Vagina (tissue), 2 donors: ENCODE results near the gene SYNE1. TPM values are rescaled to one million over a fixed set of nuclear protein-coding genes. Genes with fewer than 3 reads are reported as not detected.
"Not testable (repeated sequence)": the region's sequence is repeated elsewhere in the genome, so short reads cannot be mapped to it uniquely, and the experiment has no call there.

Experiments
- DNase-seq, 2 donors: peaks; one replicate each; pipeline ENCODE4 v3.0.0-alpha.2; 2017; ENCODE audit errors: extremely low spot score in 2 of 2
- H3K27ac ChIP-seq: fragments of 200-600 bp; sonication (generic); one replicate; pipeline ENCODE4 v1.5.1; 2019
- H3K27me3 ChIP-seq: fragments of 200-600 bp; sonication (generic); one replicate; pipeline ENCODE4 v1.5.1; 2019
- H3K36me3 ChIP-seq, 2 donors: fragments of 200-600 bp; sonication (generic); one replicate each; pipeline ENCODE4 v1.5.1; 2017 to 2019
- H3K4me1 ChIP-seq: fragments of 200-600 bp; sonication (generic); one replicate; pipeline ENCODE4 v1.5.1; 2019
- H3K4me3 ChIP-seq, 2 donors: fragments of 200-600 bp; sonication (generic); 1 replicate in 1 of 2; 2 replicates in 1 of 2; pipeline ENCODE4 v1.5.1; 2016 to 2019
- H3K9me3 ChIP-seq: fragments of 200-600 bp; sonication (generic); one replicate; pipeline ENCODE4 v1.5.1; 2019
- POLR2A ChIP-seq, 2 donors: fragments of 450-650 bp; IDR thresholded peaks; one replicate each; pipeline ENCODE4 v1.6.1; 2017; ENCODE audit warnings: antibody characterized with exemption in 2 of 2, mild to moderate bottlenecking in 2 of 2, moderate library complexity in 2 of 2
- POLR2AphosphoS5 ChIP-seq, 2 donors: sonication (generic); formaldehyde crosslinking; IDR thresholded peaks; one replicate each; pipeline ENCODE4 v1.9.0; 2017; ENCODE audit warnings: antibody characterized with exemption in 2 of 2, mild to moderate bottlenecking in 2 of 2, low read depth in 1 of 2; ENCODE audit not compliant: insufficient read depth in 1 of 2
- intact Hi-C: fragments of 100-400 bp; cut with DNase I; formaldehyde crosslinking; loops from one replicate; pipeline ENCODE4 v1.15.1; 2023
- total RNA-seq: library from RNA; depleted of rRNA; stranded (reverse); fragments of >200 nt; gene quantifications from one replicate; pipeline ENCODE4 v1.2.3, GENCODE V29; 2016
- TF ChIP-seq, protein P1 (sequence below), 3 experiments: fragments of 450-650 bp in 2 of 3; fragments of 200-600 bp in 1 of 3; sonication (generic) in 1 of 3; IDR thresholded peaks; one replicate each; pipeline ENCODE4 v1.5.1; 2017 to 2019; ENCODE audit warnings: antibody characterized with exemption in 3 of 3, mild to moderate bottlenecking in 2 of 3, moderate library complexity in 2 of 3

The SYNE1 gene
- total RNA-seq, 1 donor from 2014 or later = 81.5 TPM

DNA sequence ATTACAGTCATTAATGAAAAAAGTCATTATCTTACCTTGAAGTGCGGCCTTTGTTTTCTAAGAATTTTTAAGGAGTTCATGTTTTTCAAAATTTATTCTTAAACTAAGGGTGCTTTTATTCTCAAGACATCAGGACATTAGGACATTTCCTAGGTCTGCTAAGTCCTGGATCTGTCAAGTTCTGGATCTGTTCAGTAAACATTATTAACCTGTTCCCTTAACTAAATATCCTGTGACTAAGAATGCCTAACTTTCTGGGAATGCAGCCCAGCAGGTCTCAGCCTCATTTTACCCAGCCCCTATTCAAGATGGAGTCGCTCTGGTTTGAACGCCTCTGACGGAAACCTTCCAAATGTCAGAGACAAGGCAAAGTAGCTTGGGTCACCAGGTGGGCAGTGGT lies 302.6 kb downstream of the SYNE1 start:
- Histone ChIP-seq H3K27me3 (no peaks in the 10 kb centered on the region), H3K4me3 (no peak overlapping the region), H3K27ac (no peak overlapping the region), H3K36me3 (peaks cover 0 to 30% of the 10 kb centered on the region in 2 donors), H3K4me1 (no peaks in the 10 kb centered on the region), H3K9me3 (no peaks in the 10 kb centered on the region)
- DNase-seq = no peak
- intact Hi-C loops = no loop called here
- no peak for TF ChIP-seq POLR2A (IDR thresholded peaks at IDR 0.05)
- no peak for TF ChIP-seq POLR2AphosphoS5 (IDR thresholded peaks at IDR 0.05; ENCODE audit: insufficient read depth in 1 of 2, low read depth in 1 of 2)
- TF ChIP-seq, protein P1, sequence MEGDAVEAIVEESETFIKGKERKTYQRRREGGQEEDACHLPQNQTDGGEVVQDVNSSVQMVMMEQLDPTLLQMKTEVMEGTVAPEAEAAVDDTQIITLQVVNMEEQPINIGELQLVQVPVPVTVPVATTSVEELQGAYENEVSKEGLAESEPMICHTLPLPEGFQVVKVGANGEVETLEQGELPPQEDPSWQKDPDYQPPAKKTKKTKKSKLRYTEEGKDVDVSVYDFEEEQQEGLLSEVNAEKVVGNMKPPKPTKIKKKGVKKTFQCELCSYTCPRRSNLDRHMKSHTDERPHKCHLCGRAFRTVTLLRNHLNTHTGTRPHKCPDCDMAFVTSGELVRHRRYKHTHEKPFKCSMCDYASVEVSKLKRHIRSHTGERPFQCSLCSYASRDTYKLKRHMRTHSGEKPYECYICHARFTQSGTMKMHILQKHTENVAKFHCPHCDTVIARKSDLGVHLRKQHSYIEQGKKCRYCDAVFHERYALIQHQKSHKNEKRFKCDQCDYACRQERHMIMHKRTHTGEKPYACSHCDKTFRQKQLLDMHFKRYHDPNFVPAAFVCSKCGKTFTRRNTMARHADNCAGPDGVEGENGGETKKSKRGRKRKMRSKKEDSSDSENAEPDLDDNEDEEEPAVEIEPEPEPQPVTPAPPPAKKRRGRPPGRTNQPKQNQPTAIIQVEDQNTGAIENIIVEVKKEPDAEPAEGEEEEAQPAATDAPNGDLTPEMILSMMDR (IDR thresholded peaks at IDR 0.05) = no peak

- Histone ChIP-seq H3K27ac (no peak overlapping the region), H3K9me3 (no peaks in the 10 kb centered on the region), H3K36me3 (peaks cover 0 to 26% of the 10 kb centered on the region in 2 donors), H3K4me3 (no peak overlapping the region), H3K4me1 (no peaks in the 10 kb centered on the region), H3K27me3 (no peaks in the 10 kb centered on the region)
- no peak for DNase-seq
- TF ChIP-seq, protein P1 (IDR thresholded peaks at IDR 0.05) = no peak
- TF ChIP-seq POLR2A (IDR thresholded peaks at IDR 0.05) = no peak
- TF ChIP-seq POLR2AphosphoS5 (IDR thresholded peaks at IDR 0.05; ENCODE audit: insufficient read depth in 1 of 2, low read depth in 1 of 2) = no peak
- intact Hi-C loops = no loop called here
Observed at GRCh38 chr6:152330961-152331360, 306.2 kb downstream of the SYNE1 start.

DNA sequence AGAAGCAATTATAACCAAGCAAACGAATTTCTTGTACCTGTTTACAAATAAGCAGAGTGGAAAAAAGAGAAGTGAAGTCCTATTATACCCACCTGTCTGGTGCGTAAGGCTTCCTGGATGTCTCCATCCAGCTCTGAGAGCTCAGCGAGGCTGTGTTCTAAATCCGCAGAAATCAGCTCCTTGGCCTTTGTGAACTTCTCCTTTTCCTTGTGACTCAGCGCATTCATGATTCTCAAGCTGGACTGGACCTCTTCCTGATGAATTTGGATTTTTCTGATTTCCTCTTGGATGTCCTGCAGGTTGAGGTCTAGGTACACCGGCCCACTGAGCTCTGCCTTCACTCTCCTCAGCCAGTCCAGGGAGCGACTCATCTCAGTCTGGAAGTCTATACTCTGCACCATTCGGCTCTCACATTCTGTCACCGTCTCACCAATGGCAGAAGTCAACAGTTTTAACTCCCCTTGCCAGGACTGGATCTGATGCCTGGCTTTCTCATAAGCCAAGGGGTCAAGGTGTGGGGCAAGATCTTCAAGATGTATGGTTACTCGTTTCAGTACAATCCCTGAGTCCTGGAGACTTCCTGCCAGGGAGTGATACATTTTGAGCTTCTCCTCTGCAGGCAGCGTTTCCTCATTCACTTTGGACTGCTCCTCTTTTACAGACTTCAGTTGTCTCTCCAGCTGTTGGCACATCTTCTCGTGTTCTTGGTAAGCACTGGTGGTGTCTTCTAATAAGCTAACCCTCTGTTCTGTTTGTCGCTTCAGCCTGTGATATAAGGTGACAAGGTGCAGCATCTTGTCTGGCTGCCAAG lies 307.3 kb downstream of the SYNE1 start:
- Histone ChIP-seq H3K36me3 (peaks cover 0 to 29% of the 10 kb centered on the region in 2 donors), H3K4me3 (no peak overlapping the region), H3K4me1 (no peaks in the 10 kb centered on the region), H3K27ac (no peak overlapping the region), H3K9me3 (no peaks in the 10 kb centered on the region), H3K27me3 (no peaks in the 10 kb centered on the region)
- DNase-seq = no peak
- intact Hi-C loops = no loop called here
- TF ChIP-seq, protein P1 (IDR thresholded peaks at IDR 0.05) = no peak
- TF ChIP-seq POLR2AphosphoS5 (IDR thresholded peaks at IDR 0.05; ENCODE audit: insufficient read depth in 1 of 2, low read depth in 1 of 2) (no peak), POLR2A (IDR thresholded peaks at IDR 0.05) (no peak)

DNA sequence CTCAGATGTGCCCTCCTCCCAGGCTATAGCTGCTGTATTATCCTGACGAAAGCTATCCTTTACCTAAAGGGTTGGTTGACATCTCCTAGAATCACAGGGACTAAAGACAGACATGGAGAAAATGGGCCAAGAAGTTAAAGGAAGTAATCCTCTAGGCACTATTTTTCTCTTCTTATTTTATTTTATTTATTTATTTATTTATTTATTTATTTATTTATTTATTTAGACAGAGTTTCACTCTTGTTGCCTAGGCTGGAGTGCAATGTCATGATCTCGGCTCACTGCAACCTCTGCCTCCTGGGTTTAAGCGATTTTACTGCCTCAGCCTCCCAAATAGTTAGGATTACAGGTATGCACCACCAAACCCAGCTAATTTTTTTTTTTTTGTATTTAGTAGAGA lies 309.0 kb downstream of the SYNE1 start:
- intact Hi-C loops, H3K27me3 ChIP-seq, DNase-seq, H3K4me3 ChIP-seq, H3K27ac ChIP-seq, H3K4me1 ChIP-seq, H3K9me3 ChIP-seq: not testable (repeated sequence)
- peaks cover 0 to 38% of the 10 kb centered on the region in 2 donors for H3K36me3 ChIP-seq

GRCh38 chr6:152323376-152323775 lies 313.8 kb downstream of the SYNE1 start:
- no peak overlapping the region for H3K4me3 ChIP-seq
- peaks cover 6 to 31% of the 10 kb centered on the region in 2 donors for H3K36me3 ChIP-seq
- TF ChIP-seq, protein P1 (IDR thresholded peaks at IDR 0.05) = no peak
- TF ChIP-seq POLR2A (IDR thresholded peaks at IDR 0.05) (no peak), POLR2AphosphoS5 (IDR thresholded peaks at IDR 0.05; ENCODE audit: insufficient read depth in 1 of 2, low read depth in 1 of 2) (no peak)
- no peak overlapping the region for H3K27ac ChIP-seq
- no peak for DNase-seq
- no peaks in the 10 kb centered on the region for H3K27me3 ChIP-seq
- no peaks in the 10 kb centered on the region for H3K9me3 ChIP-seq
- intact Hi-C loops = no loop called here
- no peaks in the 10 kb centered on the region for H3K4me1 ChIP-seq
